Measurements from ENCODE around the gene SEPSECS.

DNA sequence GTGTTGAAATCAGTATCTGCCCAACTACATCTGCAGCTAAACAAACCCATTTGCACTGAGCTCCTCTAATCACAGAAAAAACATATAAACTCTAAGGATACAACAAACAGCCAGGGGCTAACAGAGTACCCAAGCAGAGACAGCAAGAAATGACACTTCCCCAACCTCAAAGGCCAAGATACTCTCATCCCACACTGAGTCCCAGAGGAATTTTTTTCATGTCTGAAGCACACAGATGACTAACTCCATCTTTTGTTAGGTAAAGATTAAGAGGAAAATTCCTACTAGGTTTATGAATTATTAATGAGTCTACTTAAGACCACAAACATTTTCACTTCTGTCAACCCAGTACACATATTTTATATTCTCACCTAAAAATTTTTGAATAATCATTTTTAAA is 31.6 kb downstream of the SEPSECS start:
- no peak for TF ChIP-seq EP300 (conservative IDR thresholded peaks at IDR 0.05; ENCODE audit: poor library complexity, severe bottlenecking)
- no peak for TF ChIP-seq CTCF (IDR thresholded peaks at IDR 0.05; ENCODE audit: poor library complexity, severe bottlenecking)
- TF ChIP-seq EZH2 (IDR thresholded peaks at IDR 0.05; ENCODE audit: borderline replicate concordance, insufficient read depth, low read length, poor library complexity, severe bottlenecking): no peak
